K562 (cell line): ENCODE measurements around the gene URGCP. TPM values are rescaled to one million over a fixed set of nuclear protein-coding genes. Genes with fewer than 3 reads are reported as not detected.

Source experiments
- ATF2 ChIP-seq: sonication (generic); formaldehyde crosslinking; IDR thresholded peaks from 2 replicates; pipeline ENCODE4 v1.8.1; 2022; ENCODE audit warnings: missing genetic modification reagents
- BCL6 ChIP-seq: fragments of 250-450 bp; sonication (Bioruptor Pico); IDR thresholded peaks from 2 replicates; pipeline ENCODE4 v1.4.0; 2020
- EHMT2 ChIP-seq: fragments of 450-650 bp; IDR thresholded peaks from 2 replicates; pipeline ENCODE4 v1.6.1; 2018; ENCODE audit warnings: antibody characterized with exemption
- MYBL2 ChIP-seq, 2 experiments: fragments of 450-650 bp in 1 of 2; sonication (generic) in 1 of 2; formaldehyde crosslinking in 1 of 2; IDR thresholded peaks; 2 replicates each; pipeline versions ENCODE4 v1.6.1 to v1.8.1; 2017 to 2022; ENCODE audit warnings: borderline replicate concordance in 1 of 2, inconsistent platforms in 1 of 2, low read depth in 1 of 2, mild to moderate bottlenecking in 1 of 2, missing genetic modification reagents in 1 of 2, moderate library complexity in 1 of 2
- NFRKB ChIP-seq: fragments of 450-650 bp; IDR thresholded peaks from 2 replicates; pipeline ENCODE4 v1.6.1; 2016; ENCODE audit warnings: low read depth
- POLR2H ChIP-seq: IDR thresholded peaks from 2 replicates; pipeline ENCODE4 v1.6.1; 2016; ENCODE audit warnings: missing genetic modification characterization, low read depth, mild to moderate bottlenecking, control low read depth, missing compliant biosample characterization, moderate library complexity
- RBM25 ChIP-seq: fragments of 200-400 bp; formaldehyde crosslinking; IDR thresholded peaks from 2 replicates; pipeline ENCODE4 v1.6.1; 2018; ENCODE audit warnings: low read length, low read depth, moderate library complexity; ENCODE audit not compliant: severe bottlenecking
- RFX1 ChIP-seq: fragments of 450-650 bp; IDR thresholded peaks from 2 replicates; pipeline ENCODE4 v1.6.1; 2016; ENCODE audit warnings: mild to moderate bottlenecking, moderate library complexity
- RNF219 ChIP-seq: fragments of 250-450 bp; sonication (Bioruptor Pico); IDR thresholded peaks from 2 replicates; pipeline ENCODE4 v1.5.0; 2022; ENCODE audit warnings: mild to moderate bottlenecking
- RUNX1 ChIP-seq: sonication (generic); IDR thresholded peaks from 2 replicates; pipeline ENCODE4 v1.6.1; 2016; ENCODE audit warnings: antibody characterized with exemption, low read depth
- SRF ChIP-seq, 2 experiments: fragments of 250-450, 450-650 bp in 1 of 2; sonication (Bioruptor Pico) in 1 of 2; sonication (generic) in 1 of 2; formaldehyde crosslinking; IDR thresholded peaks; 2 replicates each; pipeline versions ENCODE4 v1.5.0 to v1.5.1; 2020 to 2022; ENCODE audit warnings: mild to moderate bottlenecking in 1 of 2, missing genetic modification reagents in 1 of 2
- TCF7 ChIP-seq: sonication (generic); IDR thresholded peaks from 2 replicates; pipeline ENCODE4 v1.6.1; 2016; ENCODE audit warnings: antibody characterized with exemption, borderline replicate concordance
- TRIM25 ChIP-seq: fragments of 450-650 bp; IDR thresholded peaks from 2 replicates; pipeline ENCODE4 v1.7.0; 2016; ENCODE audit warnings: borderline replicate concordance
- ZBTB17 ChIP-seq: fragments of 450-650 bp; formaldehyde crosslinking; IDR thresholded peaks from 2 replicates; pipeline ENCODE4 v1.4.0; 2020; ENCODE audit warnings: mild to moderate bottlenecking
- ZNF830 ChIP-seq: fragments of 250-450 bp; sonication (Bioruptor Pico); IDR thresholded peaks from 2 replicates; pipeline ENCODE4 v1.5.0; 2021; ENCODE audit warnings: mild to moderate bottlenecking
- polyA plus RNA-seq, 8 experiments: library from polyadenylated mRNA; depleted of rRNA in 4 of 8; stranded (reverse) in 5 of 8; unstranded in 3 of 8; fragments of >200 nt; fragmentation: Nextera tagmentation in 2 of 8; fragmentation: Illumina TruSeq in 1 of 8; extraction: Ambion mirVana in 2 of 8; extraction: Trizol in 1 of 8; gene quantifications; 2 replicates each; pipeline versions ENCODE4 v1.2.1 to v1.2.3, GENCODE V29; 2011 to 2014; ENCODE audit warnings: inconsistent platforms in 1 of 8, missing spikeins in 1 of 8
- total RNA-seq, 7 experiments: library from RNA; depleted of rRNA in 6 of 7; stranded (reverse); fragments of >200 nt in 6 of 7; fragmentation: Illumina TruSeq in 2 of 7; extraction: Trizol in 2 of 7; gene quantifications; 2 replicates each; pipeline versions ENCODE4 v1.2.1 to v1.2.3, GENCODE V29; 2011 to 2021; ENCODE audit warnings: low replicate concordance in 1 of 7
- TF ChIP-seq, protein P1 (sequence below), 2 experiments: IDR thresholded peaks; 2 replicates each; pipeline ENCODE4 v1.6.1; 2012; ENCODE audit warnings: improper control_type of control experiment in 2 of 2, low read depth in 2 of 2, low read length in 2 of 2, borderline replicate concordance in 1 of 2
- TF ChIP-seq, protein P2 (sequence below): fragments of 200-800 bp; sonication (Bioruptor generic); IDR thresholded peaks from 2 replicates; pipeline ENCODE4 v1.6.1; 2017; ENCODE audit warnings: missing genetic modification characterization, missing compliant biosample characterization

Gene URGCP
- total and polyA plus RNA-seq, 9 of the 15 experiments (the other 6 are each of a cell fraction or from before 2014, with no cell fraction given), result 1.7 to 25.8 (median 12.5) TPM

DNA sequence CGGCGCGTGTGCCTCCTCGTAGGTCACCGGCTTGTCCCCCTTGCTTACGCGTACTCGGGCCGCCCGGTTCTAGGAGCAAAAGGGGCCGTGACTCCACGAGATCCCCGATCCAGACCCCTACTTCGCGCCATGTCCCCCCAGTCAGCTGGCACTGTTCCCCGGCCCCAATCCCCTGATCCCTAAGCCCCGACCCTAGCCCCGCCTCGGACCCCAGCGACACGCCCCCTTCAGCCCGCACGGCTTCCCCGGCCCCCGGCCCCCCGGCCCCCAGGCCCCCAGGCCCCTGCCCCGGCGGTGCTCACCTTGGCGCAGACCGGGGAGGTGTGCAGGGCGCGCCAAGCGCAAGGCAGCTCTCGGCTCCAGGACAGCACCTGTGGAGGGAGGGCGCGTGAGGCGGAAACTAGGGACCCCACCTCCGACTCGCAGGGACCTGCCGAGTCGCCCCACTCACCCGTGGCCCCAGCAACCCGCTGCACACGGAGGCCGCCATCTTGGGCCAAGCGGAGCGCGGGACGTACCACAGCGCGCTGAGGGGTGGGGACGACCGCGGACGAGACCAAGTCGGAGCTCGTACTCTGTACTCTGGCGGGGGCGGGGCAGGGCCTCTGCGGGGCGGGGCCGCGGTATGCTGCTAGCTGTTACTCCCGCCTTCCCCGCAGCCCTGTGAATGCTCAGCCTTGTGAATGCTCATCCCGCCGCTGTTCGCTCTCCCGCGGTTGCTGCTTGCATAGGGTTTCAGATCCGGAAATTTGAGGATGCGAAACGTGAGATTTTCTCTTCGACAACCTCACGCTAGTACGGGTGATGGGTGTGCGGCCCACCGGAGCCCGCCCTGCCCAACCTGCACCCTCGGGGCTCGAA is 37.2 kb downstream of the URGCP start, which contains the start of gene MRPS24 (continued):
- TF ChIP-seq, protein P1, sequence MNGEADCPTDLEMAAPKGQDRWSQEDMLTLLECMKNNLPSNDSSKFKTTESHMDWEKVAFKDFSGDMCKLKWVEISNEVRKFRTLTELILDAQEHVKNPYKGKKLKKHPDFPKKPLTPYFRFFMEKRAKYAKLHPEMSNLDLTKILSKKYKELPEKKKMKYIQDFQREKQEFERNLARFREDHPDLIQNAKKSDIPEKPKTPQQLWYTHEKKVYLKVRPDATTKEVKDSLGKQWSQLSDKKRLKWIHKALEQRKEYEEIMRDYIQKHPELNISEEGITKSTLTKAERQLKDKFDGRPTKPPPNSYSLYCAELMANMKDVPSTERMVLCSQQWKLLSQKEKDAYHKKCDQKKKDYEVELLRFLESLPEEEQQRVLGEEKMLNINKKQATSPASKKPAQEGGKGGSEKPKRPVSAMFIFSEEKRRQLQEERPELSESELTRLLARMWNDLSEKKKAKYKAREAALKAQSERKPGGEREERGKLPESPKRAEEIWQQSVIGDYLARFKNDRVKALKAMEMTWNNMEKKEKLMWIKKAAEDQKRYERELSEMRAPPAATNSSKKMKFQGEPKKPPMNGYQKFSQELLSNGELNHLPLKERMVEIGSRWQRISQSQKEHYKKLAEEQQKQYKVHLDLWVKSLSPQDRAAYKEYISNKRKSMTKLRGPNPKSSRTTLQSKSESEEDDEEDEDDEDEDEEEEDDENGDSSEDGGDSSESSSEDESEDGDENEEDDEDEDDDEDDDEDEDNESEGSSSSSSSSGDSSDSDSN (IDR thresholded peaks at IDR 0.05; ENCODE audit: borderline replicate concordance in 1 of 2, low read depth in 2 of 2, low read length in 2 of 2), result 0 out of 4 replicates have a peak, but pooled peaks of 1 of the 2 experiments have one; percentile 17
- TF ChIP-seq SRF (CRISPR knock-in tag; IDR thresholded peaks at IDR 0.05) (no peak), ZNF830 (CRISPR knock-in tag) (no peak), ATF2 (CRISPR knock-in tag) (no peak), TRIM25 (no peak), RFX1 (no peak), TCF7 (no peak), EHMT2 (no peak), RBM25 (no peak), RNF219 (CRISPR knock-in tag) (no peak), POLR2H (no peak), MYBL2 (IDR thresholded peaks at IDR 0.05; ENCODE audit: low read depth) (no peak), MYBL2 (CRISPR knock-in tag; IDR thresholded peaks at IDR 0.05; ENCODE audit: borderline replicate concordance) (no peak), NFRKB (no peak), BCL6 (no peak), RUNX1 (no peak), ZBTB17 (CRISPR knock-in tag) (no peak)
- TF ChIP-seq, protein P2, sequence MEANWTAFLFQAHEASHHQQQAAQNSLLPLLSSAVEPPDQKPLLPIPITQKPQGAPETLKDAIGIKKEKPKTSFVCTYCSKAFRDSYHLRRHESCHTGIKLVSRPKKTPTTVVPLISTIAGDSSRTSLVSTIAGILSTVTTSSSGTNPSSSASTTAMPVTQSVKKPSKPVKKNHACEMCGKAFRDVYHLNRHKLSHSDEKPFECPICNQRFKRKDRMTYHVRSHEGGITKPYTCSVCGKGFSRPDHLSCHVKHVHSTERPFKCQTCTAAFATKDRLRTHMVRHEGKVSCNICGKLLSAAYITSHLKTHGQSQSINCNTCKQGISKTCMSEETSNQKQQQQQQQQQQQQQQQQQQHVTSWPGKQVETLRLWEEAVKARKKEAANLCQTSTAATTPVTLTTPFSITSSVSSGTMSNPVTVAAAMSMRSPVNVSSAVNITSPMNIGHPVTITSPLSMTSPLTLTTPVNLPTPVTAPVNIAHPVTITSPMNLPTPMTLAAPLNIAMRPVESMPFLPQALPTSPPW, result peak; percentile 80
